ENCODE measurements around the gene LDLRAD4.

The LDLRAD4 gene

GRCh38 chr18:13566941-13567746, 348.6 kb downstream of the LDLRAD4 start:
- Histone ChIP-seq H3K27ac (ENCODE audit: low read depth, low read length) (no peak overlapping the region), H3K27me3 (ENCODE audit: control insufficient read depth, insufficient read depth, low read length) (no peaks in the 10 kb centered on the region), H3K9me3 (ENCODE audit: control insufficient read depth, insufficient read depth, low read depth, low read length) (no peaks in the 10 kb centered on the region), H3K36me3 (ENCODE audit: control insufficient read depth, insufficient read depth, low read length) (no peaks in the 10 kb centered on the region), H3K4me3 (ENCODE audit: low read depth, low read length) (no peak overlapping the region), H3K9ac (ENCODE audit: low read length) (no peak overlapping the region), H3K4me1 (ENCODE audit: control insufficient read depth, insufficient read depth, low read length) (peaks cover 9% of the 10 kb centered on the region)

DNA sequence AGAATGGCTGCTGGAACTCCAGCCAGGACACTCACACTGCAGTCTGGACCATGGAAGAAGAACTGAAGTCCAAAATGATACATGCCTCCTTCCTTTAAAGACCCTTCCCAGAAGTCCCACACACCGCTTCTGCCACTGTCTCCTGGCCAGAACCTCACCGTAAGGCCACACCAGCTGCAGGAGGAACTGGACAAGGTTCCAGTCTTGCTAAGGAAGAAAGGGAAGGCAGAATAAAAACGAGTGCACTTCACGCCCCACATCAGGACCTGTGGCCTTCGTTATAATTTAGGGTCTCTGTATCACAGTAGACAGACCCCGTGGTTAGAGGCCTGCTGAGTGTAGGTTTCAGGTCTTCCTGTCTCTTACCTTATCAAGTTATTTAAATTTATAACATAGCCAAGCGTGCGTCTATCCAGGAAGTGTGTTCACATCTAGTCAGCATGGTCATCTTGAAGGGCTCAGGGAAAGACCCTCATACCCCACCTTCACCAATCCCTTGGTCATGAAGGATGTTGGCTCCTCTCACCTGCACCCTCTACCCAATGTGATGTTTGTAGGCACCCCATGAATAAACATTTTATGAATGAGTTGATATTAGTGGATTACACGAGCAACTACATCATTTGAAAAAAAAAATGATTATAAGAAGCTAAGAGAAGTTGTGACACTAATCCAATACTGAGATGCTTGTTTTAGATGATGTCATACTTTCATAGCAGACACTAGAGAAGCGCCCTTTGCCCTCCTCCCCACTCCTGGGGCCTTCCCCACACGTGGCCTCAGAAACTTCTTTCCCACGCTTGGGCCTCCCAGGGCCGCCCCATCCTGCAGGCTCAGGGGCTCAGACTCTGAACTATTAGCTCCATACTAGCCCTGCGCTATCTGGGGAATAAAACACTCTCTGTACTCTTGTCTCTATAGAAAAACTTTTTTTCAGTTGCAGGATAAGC, 350.2 kb downstream of the LDLRAD4 start:
- H3K4me1 ChIP-seq (ENCODE audit: control insufficient read depth, insufficient read depth, low read length) = peaks cover 9% of the 10 kb centered on the region
- H3K4me3 ChIP-seq (ENCODE audit: low read depth, low read length) = no peak overlapping the region
- H3K9ac ChIP-seq (ENCODE audit: low read length) = no peak overlapping the region
- no peaks in the 10 kb centered on the region for H3K27me3 ChIP-seq (ENCODE audit: control insufficient read depth, insufficient read depth, low read length)
- no peak overlapping the region for H3K27ac ChIP-seq (ENCODE audit: low read depth, low read length)
- H3K9me3 ChIP-seq (ENCODE audit: control insufficient read depth, insufficient read depth, low read depth, low read length) = no peaks in the 10 kb centered on the region
- no peaks in the 10 kb centered on the region for H3K36me3 ChIP-seq (ENCODE audit: control insufficient read depth, insufficient read depth, low read length)

DNA sequence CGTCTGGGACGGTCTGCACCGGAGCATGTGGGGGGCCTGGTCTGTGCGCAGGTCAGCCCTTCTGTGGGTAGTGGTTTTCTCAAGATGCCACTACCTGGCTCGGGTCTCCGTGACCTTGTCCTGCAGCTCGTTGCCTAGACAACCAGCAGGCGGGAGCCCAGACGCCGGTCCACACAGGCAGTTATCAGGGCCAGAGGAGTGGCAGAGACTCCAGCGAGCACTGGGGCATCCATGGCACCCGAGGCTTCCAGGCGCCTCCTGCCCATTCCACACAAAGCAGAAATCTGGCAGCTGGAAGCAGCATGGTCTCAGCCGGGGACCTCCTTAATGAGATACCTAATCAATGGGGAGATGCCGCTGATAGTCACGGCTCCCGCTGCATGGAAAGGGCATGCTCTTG, 351.7 kb downstream of the LDLRAD4 start:
- Histone ChIP-seq H3K9ac (ENCODE audit: low read length) (no peak overlapping the region), H3K27me3 (ENCODE audit: control insufficient read depth, insufficient read depth, low read length) (no peaks in the 10 kb centered on the region), H3K9me3 (ENCODE audit: control insufficient read depth, insufficient read depth, low read depth, low read length) (no peaks in the 10 kb centered on the region), H3K27ac (ENCODE audit: low read depth, low read length) (no peak overlapping the region), H3K4me3 (ENCODE audit: low read depth, low read length) (no peak overlapping the region), H3K4me1 (ENCODE audit: control insufficient read depth, insufficient read depth, low read length) (peaks cover 9% of the 10 kb centered on the region), H3K36me3 (ENCODE audit: control insufficient read depth, insufficient read depth, low read length) (no peaks in the 10 kb centered on the region)

- no peaks in the 10 kb centered on the region for H3K36me3 ChIP-seq (ENCODE audit: control insufficient read depth, insufficient read depth, low read length)
- no peak overlapping the region for H3K4me3 ChIP-seq (ENCODE audit: low read depth, low read length)
- H3K27me3 ChIP-seq (ENCODE audit: control insufficient read depth, insufficient read depth, low read length) = no peaks in the 10 kb centered on the region
- no peak overlapping the region for H3K9ac ChIP-seq (ENCODE audit: low read length)
- H3K9me3 ChIP-seq (ENCODE audit: control insufficient read depth, insufficient read depth, low read depth, low read length) = no peaks in the 10 kb centered on the region
- peaks cover 9% of the 10 kb centered on the region for H3K4me1 ChIP-seq (ENCODE audit: control insufficient read depth, insufficient read depth, low read length)
- no peak overlapping the region for H3K27ac ChIP-seq (ENCODE audit: low read depth, low read length)
These were observed 352.4 kb downstream of the LDLRAD4 start for GRCh38 chr18:13570856-13571495.

DNA sequence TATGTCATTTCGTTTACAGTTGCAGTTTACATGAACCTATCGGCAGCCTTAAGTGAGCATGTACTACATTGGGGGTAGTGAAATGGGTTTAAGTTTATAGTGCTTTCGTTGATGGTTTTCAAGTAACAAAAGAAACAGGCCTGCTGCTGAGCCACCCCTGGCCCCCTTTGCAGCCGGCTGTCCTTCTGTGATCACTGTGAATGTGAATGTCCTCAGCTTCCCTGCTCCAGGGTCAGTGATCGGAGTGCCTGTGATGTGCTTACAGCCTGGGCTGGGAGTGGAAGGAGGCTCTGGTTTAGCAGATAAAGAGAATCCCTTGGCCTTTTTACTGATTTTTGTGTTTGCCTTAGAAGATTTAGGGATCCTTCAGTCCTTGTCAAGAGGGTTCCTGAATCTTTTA, 353.6 kb downstream of the LDLRAD4 start:
- Histone ChIP-seq H3K4me1 (ENCODE audit: control insufficient read depth, insufficient read depth, low read length) (peaks cover 4% of the 10 kb centered on the region), H3K36me3 (ENCODE audit: control insufficient read depth, insufficient read depth, low read length) (no peaks in the 10 kb centered on the region), H3K27ac (ENCODE audit: low read depth, low read length) (no peak overlapping the region), H3K9me3 (ENCODE audit: control insufficient read depth, insufficient read depth, low read depth, low read length) (no peaks in the 10 kb centered on the region), H3K27me3 (ENCODE audit: control insufficient read depth, insufficient read depth, low read length) (no peaks in the 10 kb centered on the region), H3K4me3 (ENCODE audit: low read depth, low read length) (no peak overlapping the region), H3K9ac (ENCODE audit: low read length) (no peak overlapping the region)

DNA sequence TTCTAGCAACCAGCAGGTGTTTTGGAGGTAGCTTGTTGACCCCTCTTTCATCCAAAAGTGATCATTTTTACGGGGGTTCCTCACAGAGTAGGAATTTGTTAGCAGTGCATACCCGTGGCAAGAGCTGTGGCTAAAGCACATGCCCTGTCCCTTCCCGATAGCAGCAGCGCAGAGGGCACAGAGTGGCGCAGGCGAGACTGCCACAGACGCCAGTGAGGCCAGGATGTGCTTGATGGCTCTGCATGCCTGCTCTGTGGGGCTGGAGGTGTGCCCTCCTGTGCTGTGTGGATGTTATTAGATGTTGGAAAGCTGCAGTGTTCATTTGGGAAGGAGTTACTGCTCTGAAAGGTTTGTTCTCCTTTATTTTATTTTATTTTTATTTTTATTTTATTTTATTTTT, 354.2 kb downstream of the LDLRAD4 start:
- no peaks in the 10 kb centered on the region for H3K27me3 ChIP-seq (ENCODE audit: control insufficient read depth, insufficient read depth, low read length)
- no peak overlapping the region for H3K27ac ChIP-seq (ENCODE audit: low read depth, low read length)
- no peak overlapping the region for H3K9ac ChIP-seq (ENCODE audit: low read length)
- H3K9me3 ChIP-seq (ENCODE audit: control insufficient read depth, insufficient read depth, low read depth, low read length) = no peaks in the 10 kb centered on the region
- H3K36me3 ChIP-seq (ENCODE audit: control insufficient read depth, insufficient read depth, low read length) = no peaks in the 10 kb centered on the region
- no peak overlapping the region for H3K4me3 ChIP-seq (ENCODE audit: low read depth, low read length)
- no peaks in the 10 kb centered on the region for H3K4me1 ChIP-seq (ENCODE audit: control insufficient read depth, insufficient read depth, low read length)

DNA sequence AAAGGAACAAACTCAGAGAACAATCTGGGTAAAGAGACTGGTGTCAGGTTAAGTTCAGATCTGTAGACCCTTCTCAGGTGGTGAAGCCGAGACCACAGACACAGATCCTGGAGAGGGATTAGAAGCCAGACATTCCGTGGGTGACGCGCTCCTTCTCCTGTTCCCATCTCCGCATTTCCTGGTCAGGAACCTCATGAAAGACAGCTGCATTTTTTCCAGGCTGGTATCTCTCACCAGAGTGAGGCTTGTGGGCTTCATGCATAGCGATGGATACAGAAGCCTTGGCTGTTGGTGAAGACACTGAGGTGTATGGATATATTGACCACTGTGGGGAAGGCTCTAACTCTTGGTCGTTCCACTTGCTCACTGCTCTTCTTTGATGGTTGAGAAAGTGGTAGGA, 355.2 kb downstream of the LDLRAD4 start:
- no peak overlapping the region for H3K27ac ChIP-seq (ENCODE audit: low read depth, low read length)
- H3K4me1 ChIP-seq (ENCODE audit: control insufficient read depth, insufficient read depth, low read length) = no peaks in the 10 kb centered on the region
- H3K27me3 ChIP-seq (ENCODE audit: control insufficient read depth, insufficient read depth, low read length) = no peaks in the 10 kb centered on the region
- H3K9ac ChIP-seq (ENCODE audit: low read length) = no peak overlapping the region
- H3K4me3 ChIP-seq (ENCODE audit: low read depth, low read length) = no peak overlapping the region
- H3K36me3 ChIP-seq (ENCODE audit: control insufficient read depth, insufficient read depth, low read length) = no peaks in the 10 kb centered on the region
- H3K9me3 ChIP-seq (ENCODE audit: control insufficient read depth, insufficient read depth, low read depth, low read length) = no peaks in the 10 kb centered on the region

DNA sequence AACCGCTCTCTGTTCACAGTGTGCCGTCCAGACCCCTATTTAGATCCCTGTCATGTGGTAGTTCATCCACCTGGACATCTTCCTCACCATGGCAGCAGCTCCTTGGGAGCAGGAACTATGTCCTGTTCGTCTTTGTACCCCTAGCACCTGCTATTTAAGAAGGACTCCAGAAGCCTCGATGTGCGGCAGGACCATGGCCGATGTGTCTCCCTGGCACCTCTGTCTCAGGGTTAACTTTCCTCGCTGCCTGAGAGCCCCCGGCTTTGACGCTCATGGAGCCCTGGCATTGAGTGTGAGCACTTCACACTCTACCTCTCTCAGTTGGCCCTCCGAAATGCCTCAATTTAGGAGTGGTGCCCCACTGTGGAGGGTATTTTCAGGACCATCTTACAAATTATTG, 355.8 kb downstream of the LDLRAD4 start:
- no peak overlapping the region for H3K9ac ChIP-seq (ENCODE audit: low read length)
- H3K36me3 ChIP-seq (ENCODE audit: control insufficient read depth, insufficient read depth, low read length) = no peaks in the 10 kb centered on the region
- H3K4me3 ChIP-seq (ENCODE audit: low read depth, low read length) = no peak overlapping the region
- no peaks in the 10 kb centered on the region for H3K27me3 ChIP-seq (ENCODE audit: control insufficient read depth, insufficient read depth, low read length)
- H3K27ac ChIP-seq (ENCODE audit: low read depth, low read length) = no peak overlapping the region
- no peaks in the 10 kb centered on the region for H3K4me1 ChIP-seq (ENCODE audit: control insufficient read depth, insufficient read depth, low read length)
- no peaks in the 10 kb centered on the region for H3K9me3 ChIP-seq (ENCODE audit: control insufficient read depth, insufficient read depth, low read depth, low read length)

DNA sequence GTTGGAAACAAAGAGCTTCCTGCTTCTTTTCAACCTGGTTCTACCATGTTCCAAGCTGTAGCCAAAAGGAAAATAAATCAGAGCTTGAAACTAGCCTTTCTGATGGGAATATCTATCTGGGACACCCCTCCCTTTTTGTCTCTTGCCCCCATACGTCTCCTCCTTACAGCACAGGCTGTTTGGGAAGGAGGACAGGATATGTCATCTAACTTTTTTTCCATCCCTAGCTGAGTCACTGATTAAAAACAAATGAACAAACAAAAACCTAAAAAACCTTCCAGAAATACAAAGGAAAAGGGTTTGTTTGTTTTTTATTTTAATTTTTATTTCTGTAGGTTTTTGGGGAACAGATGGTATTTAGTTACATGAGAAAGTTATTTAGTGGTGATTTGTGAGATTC, 356.2 kb downstream of the LDLRAD4 start:
- H3K9me3 ChIP-seq (ENCODE audit: control insufficient read depth, insufficient read depth, low read depth, low read length) = no peaks in the 10 kb centered on the region
- no peak overlapping the region for H3K27ac ChIP-seq (ENCODE audit: low read depth, low read length)
- no peaks in the 10 kb centered on the region for H3K27me3 ChIP-seq (ENCODE audit: control insufficient read depth, insufficient read depth, low read length)
- no peak overlapping the region for H3K9ac ChIP-seq (ENCODE audit: low read length)
- no peak overlapping the region for H3K4me3 ChIP-seq (ENCODE audit: low read depth, low read length)
- H3K4me1 ChIP-seq (ENCODE audit: control insufficient read depth, insufficient read depth, low read length) = no peaks in the 10 kb centered on the region
- no peaks in the 10 kb centered on the region for H3K36me3 ChIP-seq (ENCODE audit: control insufficient read depth, insufficient read depth, low read length)

GRCh38 chr18:13576598-13576997, 358.0 kb downstream of the LDLRAD4 start:
- H3K27me3 ChIP-seq (ENCODE audit: control insufficient read depth, insufficient read depth, low read length) = no peaks in the 10 kb centered on the region
- no peak overlapping the region for H3K9ac ChIP-seq (ENCODE audit: low read length)
- no peaks in the 10 kb centered on the region for H3K36me3 ChIP-seq (ENCODE audit: control insufficient read depth, insufficient read depth, low read length)
- no peaks in the 10 kb centered on the region for H3K9me3 ChIP-seq (ENCODE audit: control insufficient read depth, insufficient read depth, low read depth, low read length)
- H3K27ac ChIP-seq (ENCODE audit: low read depth, low read length) = no peak overlapping the region
- H3K4me1 ChIP-seq (ENCODE audit: control insufficient read depth, insufficient read depth, low read length) = no peaks in the 10 kb centered on the region
- no peak overlapping the region for H3K4me3 ChIP-seq (ENCODE audit: low read depth, low read length)

Data from HUES6 (cell line).